Stomach (tissue), 9 donors: ENCODE results near the gene CFAP54. TPM values are rescaled to one million over a fixed set of nuclear protein-coding genes. Genes with fewer than 3 reads are reported as not detected.

Source experiments
- DNase-seq, 2 donors: peaks; one replicate each; pipeline versions ENCODE4 v3.0.0 to v3.0.0-alpha.2; 2013 to 2019
- H3K27ac ChIP-seq, 5 donors: fragments of 200-600 bp in 4 of 5; sonication (generic) in 4 of 5; one replicate each; pipeline ENCODE4 v1.5.1; 2013 to 2019; ENCODE audit warnings: mild to moderate bottlenecking in 1 of 5, moderate library complexity in 1 of 5
- H3K27me3 ChIP-seq, 3 donors: fragments of 200-600 bp; sonication (generic); one replicate each; pipeline ENCODE4 v1.5.1; 2017 to 2019; ENCODE audit warnings: mixed run types in 1 of 3
- H3K36me3 ChIP-seq, 4 donors: fragments of 200-600 bp; sonication (generic); 1 replicate in 3 of 4; 2 replicates in 1 of 4; pipeline ENCODE4 v1.5.1; 2016 to 2019
- H3K4me1 ChIP-seq, 4 donors: fragments of 200-600 bp; sonication (generic); one replicate each; pipeline ENCODE4 v1.5.1; 2016 to 2019
- H3K4me3 ChIP-seq, 4 donors: fragments of 200-600 bp; sonication (generic) in 3 of 4; one replicate each; pipeline ENCODE4 v1.5.1; 2016 to 2019; ENCODE audit warnings: mild to moderate bottlenecking in 1 of 4
- H3K9me3 ChIP-seq, 4 donors: fragments of 200-600 bp; sonication (generic); one replicate each; pipeline ENCODE4 v1.5.1; 2016 to 2019
- CTCF ChIP-seq, 7 experiments: fragments of 450-650 bp in 4 of 7; fragments of 200-600 bp in 3 of 7; sonication (generic) in 3 of 7; IDR thresholded peaks; one replicate each; pipeline ENCODE4 v1.5.1; 2016 to 2019; ENCODE audit warnings: antibody characterized with exemption in 7 of 7, control low read depth in 2 of 7, mild to moderate bottlenecking in 1 of 7
- EP300 ChIP-seq: sonication (generic); formaldehyde crosslinking; IDR thresholded peaks from one replicate; pipeline ENCODE4 v1.6.1; 2017; ENCODE audit warnings: antibody characterized with exemption
- POLR2A ChIP-seq, 4 donors: fragments of 450-650 bp; IDR thresholded peaks; one replicate each; pipeline ENCODE4 v1.6.1; 2016; ENCODE audit warnings: antibody characterized with exemption in 4 of 4, control low read depth in 2 of 4, mild to moderate bottlenecking in 1 of 4, moderate library complexity in 1 of 4
- POLR2AphosphoS5 ChIP-seq, 3 donors: sonication (generic); formaldehyde crosslinking; IDR thresholded peaks; one replicate each; pipeline ENCODE4 v1.6.1; 2016; ENCODE audit warnings: antibody characterized with exemption in 3 of 3
- WGBS, 5 donors: extraction: QIAGEN DNeasy Blood & Tissue Kit in 3 of 5; methylation state at CpG; one replicate each; pipeline versions ENCODE4 v1.1.5 to v1.1.7; 2013 to 2018; 5-methylcytosine and 5-hydroxymethylcytosine counted together
- intact Hi-C: fragments of 100-400 bp; cut with DNase I; formaldehyde crosslinking; loops from one replicate; pipeline ENCODE4 v1.15.1; 2023; ENCODE audit warnings: low total_unique reads
- polyA plus RNA-seq, 3 donors: library from polyadenylated mRNA; stranded (reverse); fragments of 200-250 nt; gene quantifications; one replicate each; pipeline ENCODE4 v1.2.3, GENCODE V29; 2013
- total RNA-seq, 5 donors: library from RNA; depleted of rRNA; stranded (reverse); fragments of >200 nt; gene quantifications; one replicate each; pipeline versions ENCODE4 v1.1.0 to v1.2.3, GENCODE V29; 2014 to 2016
- donor health status: healthy with polysubstance abuse.
- donor health status: Bipolar disorder and iron deficiency.
- donor health status: healthy.

The CFAP54 gene
- total and polyA plus RNA-seq, 8 donors, result 0.08 to 36.6 (median 3.0) TPM; not detected in 2

GRCh38 chr12:96522690-96523089 lies 33.3 kb downstream of the CFAP54 start:
- DNase-seq, result no peak
- 64 to 72% (median 68%) methylated on average over 3 of the region's 3 CpGs for WGBS, 5 donors
- H3K4me1 ChIP-seq, result no peaks in the 10 kb centered on the region
- H3K27ac ChIP-seq, result no peak overlapping the region
- no peaks in the 10 kb centered on the region for H3K27me3 ChIP-seq
- TF ChIP-seq POLR2AphosphoS5 (IDR thresholded peaks at IDR 0.05) (no peak), CTCF (IDR thresholded peaks at IDR 0.05) (no peak), POLR2A (IDR thresholded peaks at IDR 0.05) (no peak), EP300 (no peak)
- no peaks in the 10 kb centered on the region for H3K9me3 ChIP-seq
- no peaks in the 10 kb centered on the region for H3K36me3 ChIP-seq
- no peak overlapping the region for H3K4me3 ChIP-seq
- intact Hi-C loops, result no loop called here

- no peak overlapping the region for H3K27ac ChIP-seq
- intact Hi-C loops, result no loop called here
- no peaks in the 10 kb centered on the region for H3K9me3 ChIP-seq
- DNase-seq, result no peak
- H3K27me3 ChIP-seq, result no peaks in the 10 kb centered on the region
- H3K36me3 ChIP-seq, result no peaks in the 10 kb centered on the region
- H3K4me3 ChIP-seq, result no peak overlapping the region
- TF ChIP-seq POLR2AphosphoS5 (IDR thresholded peaks at IDR 0.05), result no peak
- TF ChIP-seq EP300, result no peak
- TF ChIP-seq CTCF (IDR thresholded peaks at IDR 0.05), result no peak
- TF ChIP-seq POLR2A (IDR thresholded peaks at IDR 0.05), result no peak
- no peaks in the 10 kb centered on the region for H3K4me1 ChIP-seq
- WGBS, 5 donors, result 48 to 57% (median 53%) methylated on average over 1 of the region's 1 CpG
Observed at GRCh38 chr12:96526110-96526509, 36.7 kb downstream of the CFAP54 start.

- H3K9me3 ChIP-seq, result no peaks in the 10 kb centered on the region
- 84 to 92% (median 87%) methylated on average over 7 of the region's 7 CpGs for WGBS, 5 donors
- H3K4me3 ChIP-seq, result no peak overlapping the region
- H3K4me1 ChIP-seq, result no peaks in the 10 kb centered on the region
- H3K27ac ChIP-seq, result no peak overlapping the region
- no peaks in the 10 kb centered on the region for H3K27me3 ChIP-seq
- DNase-seq, result no peak
- intact Hi-C loops, result no loop called here
- no peaks in the 10 kb centered on the region for H3K36me3 ChIP-seq
- TF ChIP-seq CTCF (IDR thresholded peaks at IDR 0.05) (no peak), EP300 (no peak), POLR2A (IDR thresholded peaks at IDR 0.05) (no peak), POLR2AphosphoS5 (IDR thresholded peaks at IDR 0.05) (no peak)
Observed at GRCh38 chr12:96529912-96530311, 40.5 kb downstream of the CFAP54 start.

GRCh38 chr12:96534339-96534738 lies 45.0 kb downstream of the CFAP54 start:
- Histone ChIP-seq H3K4me3 (no peak overlapping the region), H3K36me3 (no peaks in the 10 kb centered on the region), H3K27me3 (no peaks in the 10 kb centered on the region), H3K9me3 (no peaks in the 10 kb centered on the region), H3K27ac (no peak overlapping the region), H3K4me1 (no peaks in the 10 kb centered on the region)
- TF ChIP-seq POLR2A (IDR thresholded peaks at IDR 0.05) (no peak), POLR2AphosphoS5 (IDR thresholded peaks at IDR 0.05) (no peak), CTCF (IDR thresholded peaks at IDR 0.05) (no peak), EP300 (no peak)
- no peak for DNase-seq
- 38 to 51% (median 41%) methylated on average over 4 of the region's 4 CpGs for WGBS, 5 donors
- intact Hi-C loops, result no loop called here
